GM15510 (cell line): ENCODE data around the gene ACTN1.

Source experiments
- POLR2A ChIP-seq: IDR thresholded peaks from 3 replicates; pipeline ENCODE4 v1.6.1; 2011; ENCODE audit warnings: borderline replicate concordance; ENCODE audit not compliant: insufficient read length; ENCODE audit errors: extremely low read depth

The ACTN1 gene

GRCh38 chr14:68874746-68875155 lies 104.4 kb downstream of the ACTN1 start:
- TF ChIP-seq POLR2A, result no peak

DNA sequence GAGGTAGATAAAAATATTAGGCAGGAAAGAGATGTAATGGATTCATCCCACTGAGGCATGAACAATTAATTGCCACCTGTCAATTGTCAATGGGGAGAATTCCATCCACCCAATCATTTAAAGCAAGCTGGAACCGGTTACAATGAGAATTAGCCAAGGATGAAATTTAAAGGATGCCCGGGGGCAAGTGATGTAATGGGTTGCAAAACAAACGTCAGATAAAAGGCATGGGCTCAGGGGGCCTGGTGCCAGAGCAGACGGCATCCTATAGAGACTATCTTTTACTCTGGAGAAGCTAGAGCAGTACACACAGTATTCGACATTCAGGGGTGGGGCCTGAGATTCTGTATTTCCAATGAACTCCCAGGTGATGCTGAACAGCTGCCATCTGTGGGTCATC lies 105.7 kb downstream of the ACTN1 start:
- no peak for TF ChIP-seq POLR2A

DNA sequence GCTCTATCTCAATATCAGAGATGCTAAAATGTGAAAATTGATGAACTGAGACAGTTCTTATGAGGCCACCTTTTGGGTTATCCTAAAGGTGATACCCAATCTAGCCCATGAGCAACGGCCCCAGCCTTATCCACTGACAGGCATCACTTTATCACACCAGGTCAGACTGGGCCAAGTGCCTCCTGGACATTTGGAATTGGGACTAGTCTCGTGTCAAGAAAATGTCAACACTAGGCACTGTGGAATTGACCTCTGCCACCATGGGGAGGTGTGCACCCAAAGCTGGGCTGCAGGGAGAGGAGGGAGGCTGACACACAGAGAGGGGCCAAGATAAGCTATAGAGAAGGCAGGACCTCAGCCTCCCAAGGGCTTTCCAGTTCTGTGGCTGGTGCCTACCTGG lies 107.7 kb downstream of the ACTN1 start:
- no peak for TF ChIP-seq POLR2A

DNA sequence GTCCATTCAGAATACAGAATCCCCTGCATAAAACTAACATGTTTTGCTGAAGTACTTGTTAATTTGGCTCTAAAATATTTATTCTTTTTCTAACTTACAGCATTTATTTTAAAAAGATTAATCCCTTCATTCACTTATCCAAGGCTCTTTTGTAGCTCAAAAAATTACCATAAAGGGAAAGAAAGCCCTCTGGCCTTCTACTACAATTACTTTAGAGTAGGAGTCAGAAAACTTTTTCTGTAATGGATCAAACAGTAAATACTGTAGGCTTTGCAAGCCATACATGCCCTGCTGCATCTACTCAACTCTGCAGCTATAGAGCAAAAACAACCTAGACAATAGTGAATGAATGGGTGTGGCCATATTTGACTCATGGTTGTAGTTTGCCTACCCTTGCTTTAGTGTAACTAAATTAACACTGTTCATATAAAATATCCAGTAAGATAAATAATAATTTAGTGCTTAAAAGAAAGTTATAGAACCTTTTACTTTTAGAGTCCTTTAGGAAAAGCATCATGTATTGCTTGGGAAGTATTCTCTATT lies 112.0 kb downstream of the ACTN1 start:
- no peak for TF ChIP-seq POLR2A

DNA sequence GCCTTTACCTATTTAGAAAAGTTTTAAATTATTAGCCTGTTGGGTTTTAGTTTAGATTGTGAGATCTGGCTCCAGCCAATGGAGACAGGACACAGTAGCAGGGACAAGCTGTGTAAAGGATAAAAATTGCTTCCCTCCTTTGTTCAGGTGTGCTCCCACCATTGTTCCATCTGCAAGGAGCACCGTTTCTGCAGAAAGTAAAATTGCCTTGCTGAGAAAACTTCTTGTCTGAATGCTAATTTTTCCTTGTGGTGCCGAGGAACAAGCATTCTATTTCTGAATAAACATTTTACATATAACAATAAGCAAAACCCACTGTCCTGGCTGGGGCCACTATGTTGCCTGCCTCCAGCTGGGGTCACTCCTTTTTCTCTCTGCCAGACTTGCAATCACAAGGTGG lies 113.6 kb downstream of the ACTN1 start:
- TF ChIP-seq POLR2A, result no peak

GRCh38 chr14:68864361-68864750 lies 114.7 kb downstream of the ACTN1 start:
- no peak for TF ChIP-seq POLR2A

GRCh38 chr14:68863610-68864360 lies 115.3 kb downstream of the ACTN1 start:
- TF ChIP-seq POLR2A, result no peak

GRCh38 chr14:68862954-68863594 lies 116.0 kb downstream of the ACTN1 start:
- no peak for TF ChIP-seq POLR2A

GRCh38 chr14:68860771-68861170 lies 118.3 kb downstream of the ACTN1 start:
- TF ChIP-seq POLR2A, result no peak

DNA sequence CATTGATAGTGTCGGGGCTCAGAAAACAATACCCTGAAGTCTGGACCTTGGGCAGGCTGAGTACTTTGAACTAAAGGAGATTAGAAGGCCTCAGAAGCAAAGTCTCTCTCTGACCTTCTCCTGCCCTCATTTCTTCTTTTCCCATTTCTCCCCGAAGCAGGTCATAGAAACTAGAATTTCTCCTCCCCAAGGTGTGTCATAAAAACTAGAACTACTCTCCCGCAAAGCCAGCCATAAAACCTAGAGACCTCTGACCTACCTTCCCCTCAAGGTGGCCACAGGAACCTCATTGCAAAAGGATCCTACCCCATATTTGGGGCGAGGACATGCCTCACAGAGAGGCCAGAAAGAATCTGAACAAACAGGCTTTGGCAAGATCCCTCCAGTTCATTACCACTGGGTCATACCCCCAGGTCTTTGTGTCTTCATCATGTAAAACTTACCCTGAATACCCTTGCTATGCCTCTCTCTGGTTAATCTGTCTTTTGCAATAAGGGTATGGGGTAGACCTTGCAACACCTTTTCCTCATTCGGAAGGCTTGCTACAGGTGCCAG lies 121.5 kb downstream of the ACTN1 start:
- no peak for TF ChIP-seq POLR2A

DNA sequence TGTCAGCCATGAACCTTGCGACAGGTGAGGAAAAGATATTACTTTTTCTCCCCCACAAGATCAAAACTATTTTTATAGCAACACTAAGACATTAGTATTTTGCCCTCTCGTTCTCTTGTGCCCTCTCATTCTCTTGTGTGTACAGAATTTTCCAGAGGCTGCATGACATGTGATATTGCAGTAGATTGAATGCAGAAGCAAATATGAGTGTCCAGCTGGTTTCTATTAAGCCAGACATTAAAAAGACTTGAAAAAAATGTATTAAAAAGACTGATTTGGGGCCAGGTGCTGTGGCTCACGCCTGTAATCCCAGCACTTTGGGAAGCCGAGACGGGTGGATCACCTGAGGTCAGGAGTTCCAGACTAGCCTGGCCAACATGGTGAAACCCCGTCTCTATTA lies 122.5 kb downstream of the ACTN1 start:
- no peak for TF ChIP-seq POLR2A

DNA sequence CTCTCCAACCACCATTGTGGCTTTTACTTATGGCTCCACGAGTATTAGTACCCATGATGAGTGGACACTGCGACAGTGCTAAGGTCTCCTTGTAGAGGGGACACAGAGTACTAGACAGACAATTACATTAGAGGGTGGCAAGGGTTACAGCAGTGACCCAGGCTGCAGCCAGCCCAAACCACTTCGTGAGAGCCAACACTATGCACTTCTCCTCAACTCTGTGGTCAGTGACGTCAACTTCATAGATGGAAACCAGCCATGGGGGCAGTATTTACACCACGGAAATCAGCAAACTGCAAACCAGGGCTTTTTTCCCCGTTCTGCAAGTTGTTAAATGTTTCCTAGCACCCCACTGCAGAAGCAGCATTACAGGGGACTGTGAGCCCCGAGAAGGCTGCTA lies 124.7 kb downstream of the ACTN1 start:
- TF ChIP-seq POLR2A, result no peak

DNA sequence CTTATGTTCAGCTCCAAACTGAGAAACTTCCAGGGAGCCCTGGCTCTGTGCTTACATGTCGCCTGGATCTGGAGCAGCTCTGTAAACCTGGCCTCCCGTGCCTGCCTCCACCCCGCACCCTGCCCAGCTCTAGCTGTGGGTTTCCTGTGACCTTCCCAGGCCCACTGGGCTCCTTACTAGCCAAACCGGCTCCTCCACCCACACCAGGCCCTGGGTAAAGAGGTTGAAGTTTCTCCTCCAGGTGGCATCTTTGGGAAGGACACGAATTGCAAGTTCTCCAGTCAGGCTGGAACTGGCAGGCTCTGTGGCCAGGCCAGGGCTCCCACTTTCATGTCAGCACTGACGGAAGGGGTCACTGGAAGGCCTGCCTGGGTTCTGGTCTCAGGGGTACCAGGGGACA lies 125.4 kb downstream of the ACTN1 start:
- TF ChIP-seq POLR2A, result no peak

- no peak for TF ChIP-seq POLR2A
Measured at GRCh38 chr14:68851078-68851477, 128.0 kb downstream of the ACTN1 start.

DNA sequence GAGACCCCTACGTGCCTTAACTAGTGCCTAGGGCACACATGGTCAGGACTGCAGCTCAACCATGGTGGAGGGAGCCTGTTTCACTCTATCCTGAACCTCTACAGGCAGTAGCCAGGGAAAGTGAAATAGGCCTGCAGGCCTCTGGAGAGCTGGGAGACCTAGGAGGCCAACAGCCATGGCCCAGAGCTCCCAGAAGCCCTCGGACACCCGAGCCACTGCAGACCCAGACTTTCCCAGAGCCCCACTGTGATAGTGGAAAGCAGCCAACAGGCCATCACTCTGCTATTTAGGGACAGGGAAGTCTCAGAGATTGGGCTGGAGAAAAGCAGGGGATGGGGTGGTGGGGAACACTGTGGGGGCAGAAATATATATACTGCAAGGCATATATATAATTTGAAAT lies 129.7 kb downstream of the ACTN1 start:
- TF ChIP-seq POLR2A, result no peak

- no peak for TF ChIP-seq POLR2A
Measured at GRCh38 chr14:68848253-68848652, 130.8 kb downstream of the ACTN1 start.

DNA sequence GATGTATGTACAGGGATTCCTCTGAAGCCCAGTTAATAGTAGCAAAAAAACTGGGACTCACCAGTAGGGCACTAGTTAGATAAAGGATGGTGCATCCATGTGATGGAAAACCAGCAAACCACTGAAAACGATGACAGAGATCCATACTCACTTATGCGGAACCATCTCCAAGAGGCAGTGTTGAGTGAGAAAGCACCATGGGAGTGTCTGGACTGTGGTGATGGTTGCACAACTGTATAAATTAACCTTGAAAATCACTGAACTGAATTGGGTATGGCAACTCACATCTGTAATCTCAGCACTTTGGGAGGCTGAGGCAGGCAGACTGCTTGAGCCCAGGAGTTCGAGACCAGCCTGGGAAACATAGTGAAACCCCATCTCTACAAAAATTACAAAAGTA lies 132.6 kb downstream of the ACTN1 start:
- TF ChIP-seq POLR2A, result no peak

GRCh38 chr14:68844210-68844545 lies 134.9 kb downstream of the ACTN1 start:
- TF ChIP-seq POLR2A, result no peak
